Mesothelial cell of epicardium (in vitro differentiated cells): ENCODE data around the gene FGG. TPM values are rescaled to one million over a fixed set of nuclear protein-coding genes. Genes with fewer than 3 reads are reported as not detected.

Experiments used
- DNase-seq, 2 experiments: peaks; one replicate each; pipeline ENCODE4 v3.0.0; 2021; ENCODE audit warnings: low spot score in 2 of 2; ENCODE audit not compliant: unreplicated experiment in 2 of 2
- H3K27ac Mint-ChIP-seq: 2 replicates; pipeline ENCODE4 v1.8.0; 2021; ENCODE audit warnings: mixed read lengths
- H3K27me3 Mint-ChIP-seq: 2 replicates; pipeline ENCODE4 v1.8.0; 2021; ENCODE audit warnings: low read depth, mixed read lengths
- H3K36me3 Mint-ChIP-seq: 2 replicates; pipeline ENCODE4 v1.8.0; 2021; ENCODE audit warnings: mixed read lengths
- H3K4me1 Mint-ChIP-seq: 2 replicates; pipeline ENCODE4 v1.8.0; 2021; ENCODE audit warnings: mixed read lengths
- H3K4me3 Mint-ChIP-seq: 2 replicates; pipeline ENCODE4 v1.8.0; 2021; ENCODE audit warnings: mild to moderate bottlenecking, moderate library complexity, mixed read lengths
- H3K9me3 Mint-ChIP-seq: 2 replicates; pipeline ENCODE4 v1.8.0; 2021; ENCODE audit warnings: mixed read lengths
- CTCF ChIP-seq: fragments of 200-600 bp; sonication (generic); IDR thresholded peaks from one replicate; pipeline ENCODE4 v1.5.0; 2021; ENCODE audit warnings: antibody characterized with exemption; ENCODE audit not compliant: unreplicated experiment
- total RNA-seq: library from RNA; stranded (reverse); gene quantifications from 3 replicates; pipeline ENCODE4 v1.2.1, GENCODE V29; 2021

The FGG gene
- total RNA-seq, 1 donor from 2014 or later: 1.0 TPM

- TF ChIP-seq CTCF: no peak
- H3K27me3 Mint-ChIP-seq: peaks cover 34% of the 10 kb centered on the region
- no peaks in the 10 kb centered on the region for H3K36me3 Mint-ChIP-seq
- H3K4me1 Mint-ChIP-seq: peaks cover under 1% of the 10 kb centered on the region
- no peak overlapping the region for H3K27ac Mint-ChIP-seq
- no peak overlapping the region for H3K4me3 Mint-ChIP-seq
- DNase-seq: no peak
- H3K9me3 Mint-ChIP-seq: peaks cover 3% of the 10 kb centered on the region
Measured at GRCh38 chr4:154582723-154583122, 29.7 kb downstream of the FGG start.

- DNase-seq: no peak
- H3K27ac Mint-ChIP-seq: no peak overlapping the region
- H3K4me1 Mint-ChIP-seq: peaks cover 7% of the 10 kb centered on the region
- H3K9me3 Mint-ChIP-seq: no peaks in the 10 kb centered on the region
- no peak overlapping the region for H3K4me3 Mint-ChIP-seq
- peaks cover 27% of the 10 kb centered on the region for H3K27me3 Mint-ChIP-seq
- TF ChIP-seq CTCF: no peak
- H3K36me3 Mint-ChIP-seq: no peaks in the 10 kb centered on the region
Measured at GRCh38 chr4:154579927-154580326, 32.5 kb downstream of the FGG start.

- Mint-ChIP-seq H3K36me3 (no peaks in the 10 kb centered on the region), H3K4me1 (peaks cover 7% of the 10 kb centered on the region), H3K27me3 (peaks cover 20% of the 10 kb centered on the region), H3K4me3 (no peak overlapping the region), H3K9me3 (no peaks in the 10 kb centered on the region), H3K27ac (no peak overlapping the region)
- DNase-seq: no peak
- TF ChIP-seq CTCF: no peak
Measured at GRCh38 chr4:154578919-154579318, 33.5 kb downstream of the FGG start.

GRCh38 chr4:154577324-154577723 lies 35.1 kb downstream of the FGG start:
- H3K36me3 Mint-ChIP-seq: no peaks in the 10 kb centered on the region
- no peak overlapping the region for H3K4me3 Mint-ChIP-seq
- no peak for DNase-seq
- no peak overlapping the region for H3K27ac Mint-ChIP-seq
- peaks cover 14% of the 10 kb centered on the region for H3K27me3 Mint-ChIP-seq
- TF ChIP-seq CTCF: no peak
- no peaks in the 10 kb centered on the region for H3K9me3 Mint-ChIP-seq
- peaks cover 7% of the 10 kb centered on the region for H3K4me1 Mint-ChIP-seq

- DNase-seq: no peak
- no peak for TF ChIP-seq CTCF
- Mint-ChIP-seq H3K27ac (no peak overlapping the region), H3K36me3 (no peaks in the 10 kb centered on the region), H3K27me3 (peaks cover 12% of the 10 kb centered on the region), H3K4me3 (no peak overlapping the region), H3K9me3 (no peaks in the 10 kb centered on the region), H3K4me1 (peaks cover 7% of the 10 kb centered on the region)
Measured at GRCh38 chr4:154574311-154574710, 38.1 kb downstream of the FGG start.

GRCh38 chr4:154573190-154573870 lies 39.1 kb downstream of the FGG start:
- no peak overlapping the region for H3K27ac Mint-ChIP-seq
- no peak overlapping the region for H3K4me3 Mint-ChIP-seq
- no peaks in the 10 kb centered on the region for H3K9me3 Mint-ChIP-seq
- TF ChIP-seq CTCF: no peak
- DNase-seq: no peak
- H3K27me3 Mint-ChIP-seq: peaks cover 8% of the 10 kb centered on the region
- no peaks in the 10 kb centered on the region for H3K36me3 Mint-ChIP-seq
- H3K4me1 Mint-ChIP-seq: peaks cover 7% of the 10 kb centered on the region
